ENCODE measurements around the gene PPFIA1. TPM values are rescaled to one million over a fixed set of nuclear protein-coding genes. Genes with fewer than 3 reads are reported as not detected.

Gene PPFIA1
- total RNA-seq, 2 donors from 2014 or later = 47.8 to 82.9 TPM

GRCh38 chr11:70430671-70431574 is 160.4 kb downstream of the PPFIA1 start:
- H3K36me3 ChIP-seq = peaks cover 75% of the 10 kb centered on the region

GRCh38 chr11:70431611-70432010 is 161.1 kb downstream of the PPFIA1 start:
- Histone ChIP-seq H3K36me3 (peaks cover 78% of the 10 kb centered on the region), H3K27me3 (replicated peaks; ENCODE audit: insufficient read depth) (no peaks in the 10 kb centered on the region), H3K4me3 (no peak overlapping the region), H3K27ac (no peak overlapping the region), H3K4me1 (ENCODE audit: control insufficient read depth in 1 of 2, low read depth in 2 of 2) (peaks cover 0 to 19% of the 10 kb centered on the region in 2 donors), H3K9me3 (no peaks in the 10 kb centered on the region)
- no peak for ATAC-seq (ENCODE audit: insufficient number of reproducible peaks, low FRiP score, low read depth)
- DNase-seq (ENCODE audit: low spot score) = no peak
- no peak for TF ChIP-seq CTCF (IDR thresholded peaks at IDR 0.05)

More at GRCh38 chr11:70430671-70431574, 160.4 kb downstream of the PPFIA1 start:
- no peak overlapping the region for H3K4me3 ChIP-seq
- DNase-seq (ENCODE audit: low spot score) = no peak
- no peak for ATAC-seq (ENCODE audit: insufficient number of reproducible peaks, low FRiP score, low read depth)
- peaks cover 0 to 12% of the 10 kb centered on the region in 2 donors for H3K4me1 ChIP-seq (ENCODE audit: control insufficient read depth in 1 of 2, low read depth in 2 of 2)
- H3K27me3 ChIP-seq (replicated peaks; ENCODE audit: insufficient read depth) = no peaks in the 10 kb centered on the region
- H3K27ac ChIP-seq = no peak overlapping the region
- no peaks in the 10 kb centered on the region for H3K9me3 ChIP-seq
- no peak for TF ChIP-seq CTCF (IDR thresholded peaks at IDR 0.05)

GRCh38 chr11:70432065-70432464 is 161.6 kb downstream of the PPFIA1 start:
- DNase-seq (ENCODE audit: low spot score) (no peak), ATAC-seq (ENCODE audit: insufficient number of reproducible peaks, low FRiP score, low read depth) (no peak)
- H3K4me1 ChIP-seq (ENCODE audit: control insufficient read depth in 1 of 2, low read depth in 2 of 2) = peaks cover 0 to 21% of the 10 kb centered on the region in 2 donors
- peaks cover 79% of the 10 kb centered on the region for H3K36me3 ChIP-seq
- no peaks in the 10 kb centered on the region for H3K9me3 ChIP-seq
- no peak overlapping the region for H3K4me3 ChIP-seq
- no peak for TF ChIP-seq CTCF (IDR thresholded peaks at IDR 0.05)
- H3K27ac ChIP-seq = no peak overlapping the region
- H3K27me3 ChIP-seq (replicated peaks; ENCODE audit: insufficient read depth) = no peaks in the 10 kb centered on the region

- Histone ChIP-seq H3K36me3 (peaks cover 80% of the 10 kb centered on the region), H3K27me3 (replicated peaks; ENCODE audit: insufficient read depth) (no peaks in the 10 kb centered on the region), H3K4me1 (ENCODE audit: control insufficient read depth in 1 of 2, low read depth in 2 of 2) (peaks cover 0 to 17% of the 10 kb centered on the region in 2 donors), H3K27ac (no peak overlapping the region), H3K4me3 (no peak overlapping the region), H3K9me3 (no peaks in the 10 kb centered on the region)
- ATAC-seq (ENCODE audit: insufficient number of reproducible peaks, low FRiP score, low read depth) = no peak
- DNase-seq (ENCODE audit: low spot score) = no peak
- TF ChIP-seq CTCF (IDR thresholded peaks at IDR 0.05) = no peak
Measured at GRCh38 chr11:70432580-70432979, 162.1 kb downstream of the PPFIA1 start.

GRCh38 chr11:70433038-70433437 is 162.5 kb downstream of the PPFIA1 start:
- no peak for ATAC-seq (ENCODE audit: insufficient number of reproducible peaks, low FRiP score, low read depth)
- H3K36me3 ChIP-seq = peaks cover 83% of the 10 kb centered on the region
- DNase-seq (ENCODE audit: low spot score) = no peak

More at GRCh38 chr11:70433038-70433437, 162.5 kb downstream of the PPFIA1 start:
- no peaks in the 10 kb centered on the region for H3K27me3 ChIP-seq (replicated peaks; ENCODE audit: insufficient read depth)
- peaks cover 0 to 16% of the 10 kb centered on the region in 2 donors for H3K4me1 ChIP-seq (ENCODE audit: control insufficient read depth in 1 of 2, low read depth in 2 of 2)
- H3K4me3 ChIP-seq = no peak overlapping the region
- TF ChIP-seq CTCF (IDR thresholded peaks at IDR 0.05) = no peak
- H3K9me3 ChIP-seq = no peaks in the 10 kb centered on the region
- H3K27ac ChIP-seq = no peak overlapping the region

Measured in thoracic aorta (tissue), 2 donors.